GM23248 (cell line): Measurements from ENCODE around the gene NSD1.

ENCODE experiments used
- EZH2 ChIP-seq: fragments of 200-600 bp; sonication (generic); IDR thresholded peaks from 2 replicates; pipeline ENCODE4 v1.6.1; 2018; ENCODE audit warnings: antibody characterized with exemption, mild to moderate bottlenecking; ENCODE audit not compliant: insufficient read depth, poor library complexity, severe bottlenecking
- EZH2phosphoT487 ChIP-seq: fragments of 200-600 bp; sonication (generic); IDR thresholded peaks from 2 replicates; pipeline ENCODE4 v1.6.1; 2018; ENCODE audit warnings: antibody characterized with exemption, moderate library complexity, mild to moderate bottlenecking, low read depth; ENCODE audit not compliant: insufficient read depth

- no peak for TF ChIP-seq EZH2
- no peak for TF ChIP-seq EZH2phosphoT487
Observed at GRCh38 chr5:177134697-177135225, 1.2 kb downstream of the NSD1 start.
